GM12878 (cell line): ENCODE data around the gene PCNX1. TPM values are rescaled to one million over a fixed set of nuclear protein-coding genes. Genes with fewer than 3 reads are reported as not detected.

ENCODE experiments used
- ATF2 ChIP-seq: IDR thresholded peaks from 2 replicates; pipeline ENCODE4 v1.6.1; 2012; ENCODE audit warnings: low read length, inconsistent platforms
- CBX5 ChIP-seq: sonication (generic); IDR thresholded peaks from 2 replicates; pipeline ENCODE4 v1.6.1; 2016; ENCODE audit warnings: low read depth, moderate library complexity, mild to moderate bottlenecking, inconsistent platforms
- E2F8 ChIP-seq: fragments of 450-650 bp; IDR thresholded peaks from 2 replicates; pipeline ENCODE4 v1.6.1; 2018; ENCODE audit warnings: mild to moderate bottlenecking, low read depth, moderate library complexity; ENCODE audit not compliant: partially characterized antibody
- IKZF2 ChIP-seq, 2 experiments: fragments of 450-650 bp; IDR thresholded peaks; 2 replicates each; pipeline ENCODE4 v1.6.1; 2017; ENCODE audit warnings: mild to moderate bottlenecking in 2 of 2, moderate library complexity in 2 of 2
- LARP7 ChIP-seq: fragments of 450-650 bp; IDR thresholded peaks from 2 replicates; pipeline ENCODE4 v1.6.1; 2017; ENCODE audit warnings: mild to moderate bottlenecking
- RAD21 ChIP-seq: IDR thresholded peaks from 2 replicates; pipeline ENCODE4 v1.6.1; 2011; ENCODE audit warnings: mild to moderate bottlenecking, low read depth, low read length, moderate library complexity; ENCODE audit not compliant: insufficient read depth
- RAD51 ChIP-seq: fragments of 450-650 bp; IDR thresholded peaks from 2 replicates; pipeline ENCODE4 v1.6.1; 2016; ENCODE audit warnings: moderate library complexity, mild to moderate bottlenecking, inconsistent platforms
- RUNX3 ChIP-seq: IDR thresholded peaks from 2 replicates; pipeline ENCODE4 v1.6.1; 2012; ENCODE audit warnings: low read length, inconsistent platforms
- SP1 ChIP-seq: IDR thresholded peaks from one replicate; pipeline ENCODE4 v1.6.1; 2011; ENCODE audit warnings: low read depth, low read length
- TCF12 ChIP-seq: IDR thresholded peaks from 2 replicates; pipeline ENCODE4 v1.6.1; 2011; ENCODE audit warnings: low read depth, mild to moderate bottlenecking, low read length
- polyA plus RNA-seq, 11 experiments: library from polyadenylated mRNA; depleted of rRNA in 4 of 11; unstranded in 6 of 11; stranded (reverse) in 5 of 11; fragments of >200 nt; fragmentation: Nextera tagmentation in 4 of 11; fragmentation: Illumina TruSeq in 1 of 11; extraction: Ambion mirVana in 4 of 11; extraction: Trizol in 1 of 11; gene quantifications; 1 replicate in 1 of 11; 2 replicates in 10 of 11; pipeline versions ENCODE4 v1.2.1 to v1.2.3, GENCODE V29; 2011 to 2016; ENCODE audit warnings: inconsistent platforms in 2 of 11, missing spikeins in 2 of 11, low read depth in 1 of 11
- total RNA-seq, 4 experiments: library from RNA; depleted of rRNA in 3 of 4; stranded (reverse); fragments of >200 nt in 3 of 4; fragmentation: Illumina TruSeq in 1 of 4; extraction: Trizol in 1 of 4; gene quantifications; 2 replicates each; pipeline versions ENCODE4 v1.2.1 to v1.2.3, GENCODE V29; 2013 to 2021

Gene PCNX1
- total and polyA plus RNA-seq, 10 of the 15 experiments (the other 5 are each of a cell fraction or from before 2014, with no cell fraction given) = 4.6 to 53.9 (median 20.5) TPM

DNA sequence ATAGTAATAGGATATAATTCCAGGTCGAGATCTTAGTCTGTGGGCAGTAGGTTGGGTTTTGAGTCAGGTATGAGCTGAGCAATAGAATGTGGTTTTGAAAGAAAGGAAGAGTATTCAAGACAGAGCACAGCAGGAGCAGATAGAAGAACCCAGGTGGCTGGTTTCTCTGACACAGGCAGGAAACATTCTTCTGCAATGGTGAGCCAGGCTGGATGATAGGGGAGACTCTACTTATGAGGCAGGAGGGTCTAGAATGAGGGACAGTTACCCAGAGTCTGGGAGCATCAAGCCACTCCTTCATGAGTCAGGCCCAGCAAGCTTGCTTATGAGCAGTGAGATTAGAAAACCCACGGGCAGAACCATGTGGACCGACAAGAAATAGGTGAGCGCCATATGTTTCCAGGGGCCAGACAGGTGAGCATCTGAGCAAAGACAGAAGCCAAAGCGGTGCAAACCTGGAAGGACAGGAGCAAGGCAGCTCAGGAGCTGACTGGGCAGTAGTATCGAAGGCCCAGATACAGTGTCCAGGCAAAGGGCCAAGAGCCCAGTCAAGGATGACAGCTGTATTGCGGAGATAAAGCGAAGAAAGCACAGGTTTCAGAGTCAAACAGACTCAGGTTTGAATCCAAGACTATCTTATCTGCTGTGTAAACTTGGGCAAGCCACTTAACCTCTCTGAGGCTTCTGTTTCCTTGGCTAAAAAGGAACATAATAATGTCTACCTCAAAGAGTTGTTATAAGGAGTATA, 22.5 kb upstream of the PCNX1 start (continued):
- TF ChIP-seq TCF12 = peak; percentile 51; the same call in 1 of the 2 replicates
- TF ChIP-seq RAD51 = no peak
- TF ChIP-seq E2F8 = no peak
- TF ChIP-seq RUNX3 = peak; percentile 91
- peak; percentile 69 for TF ChIP-seq IKZF2 (IDR thresholded peaks at IDR 0.05)
- TF ChIP-seq RAD21 = no peak
- no peak for TF ChIP-seq CBX5
- no peak for TF ChIP-seq ATF2
- no peak for TF ChIP-seq LARP7
- TF ChIP-seq SP1 = no peak
